DND-41 (cell line): ENCODE measurements around the gene ANO2.

Experiments
- ATAC-seq: fragments of 200-7000 bp; cut with Tn5 transposase; 3 replicates; pipeline ENCODE4 v1.9.1; 2021; ENCODE audit warnings: low read depth; ENCODE audit not compliant: insufficient read depth
- DNase-seq: peaks from one replicate; pipeline ENCODE4 v3.0.0-alpha.2; 2020
- H2AFZ ChIP-seq: 2 replicates; pipeline ENCODE4 v1.6.0; 2012; ENCODE audit warnings: low read depth, low read length
- H3K27ac ChIP-seq: 2 replicates; pipeline ENCODE4 v1.5.1; 2012; ENCODE audit warnings: low read length, inconsistent platforms
- H3K27me3 ChIP-seq: fragments of 200-600 bp; sonication (generic); 2 replicates; pipeline ENCODE4 v1.6.0; 2012; ENCODE audit warnings: low read length, mild to moderate bottlenecking, inconsistent platforms; ENCODE audit not compliant: insufficient read depth, poor library complexity
- H3K36me3 ChIP-seq: 2 replicates; pipeline ENCODE4 v1.5.1; 2012; ENCODE audit warnings: low read length, inconsistent platforms; ENCODE audit not compliant: insufficient read depth
- H3K4me1 ChIP-seq: 2 replicates; pipeline ENCODE4 v1.5.1; 2012; ENCODE audit warnings: mild to moderate bottlenecking, low read length; ENCODE audit not compliant: insufficient read depth
- H3K4me2 ChIP-seq: 2 replicates; pipeline ENCODE4 v1.6.0; 2012; ENCODE audit warnings: mild to moderate bottlenecking, moderate library complexity, low read length, inconsistent platforms; ENCODE audit not compliant: insufficient read depth
- H3K4me3 ChIP-seq, 2 experiments: fragments of 200-600 bp in 1 of 2; shearing (Covaris generic) in 1 of 2; 2 replicates each; pipeline ENCODE4 v1.5.1; 2012 to 2016; ENCODE audit warnings: inconsistent platforms in 2 of 2, low read length in 2 of 2, mild to moderate bottlenecking in 2 of 2, low read depth in 1 of 2, moderate library complexity in 1 of 2
- H3K79me2 ChIP-seq: 2 replicates; pipeline ENCODE4 v1.6.0; 2012; ENCODE audit warnings: low read length, inconsistent platforms; ENCODE audit not compliant: insufficient read depth
- H3K9ac ChIP-seq: 2 replicates; pipeline ENCODE4 v1.6.0; 2012; ENCODE audit warnings: low read depth, mild to moderate bottlenecking, inconsistent platforms, low read length, moderate library complexity
- H3K9me3 ChIP-seq: 2 replicates; pipeline ENCODE4 v1.5.1; 2012; ENCODE audit warnings: low read length, moderate library complexity, mild to moderate bottlenecking, inconsistent platforms; ENCODE audit not compliant: insufficient read depth, severe bottlenecking
- H4K20me1 ChIP-seq: 2 replicates; pipeline ENCODE4 v1.6.0; 2012; ENCODE audit warnings: low read length; ENCODE audit not compliant: insufficient read depth
- EZH2 ChIP-seq: IDR thresholded peaks from 3 replicates; pipeline ENCODE4 v1.6.1; 2012; ENCODE audit warnings: borderline replicate concordance, low read depth, mild to moderate bottlenecking, moderate library complexity, low read length, inconsistent platforms; ENCODE audit not compliant: severe bottlenecking
- TF ChIP-seq, protein P1 (sequence below): IDR thresholded peaks from 2 replicates; pipeline ENCODE4 v1.5.1; 2012; ENCODE audit warnings: borderline replicate concordance, low read length, moderate library complexity, mild to moderate bottlenecking; ENCODE audit not compliant: poor library complexity, severe bottlenecking; ENCODE audit errors: extremely low read depth

ANO2 gene

DNA sequence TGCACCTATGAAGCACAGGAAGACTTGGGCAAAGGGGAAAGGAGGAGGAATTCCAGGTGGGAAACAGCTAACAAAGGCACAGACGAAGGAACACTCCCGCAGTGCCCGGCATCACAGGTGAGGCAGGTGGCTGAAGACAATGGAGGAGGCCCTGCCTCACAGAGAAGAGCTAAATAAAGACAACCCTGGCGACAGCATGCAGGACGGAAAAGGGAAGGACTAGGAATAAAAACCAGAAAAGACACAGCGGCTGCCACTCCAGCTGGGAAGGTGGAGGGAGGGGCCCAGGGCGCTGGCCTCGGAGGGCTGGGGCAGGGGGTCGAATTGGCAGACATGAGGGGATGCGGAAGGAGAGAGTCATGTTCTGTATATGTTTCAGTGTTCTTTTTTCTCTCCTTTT, 43.0 kb upstream of the ANO2 start:
- Histone ChIP-seq H3K79me2 (no peaks in the 10 kb centered on the region), H3K36me3 (no peaks in the 10 kb centered on the region), H3K4me1 (no peaks in the 10 kb centered on the region; the same call in 1 of the 2 replicates), H2AFZ (no peak overlapping the region), H3K9me3 (no peaks in the 10 kb centered on the region), H4K20me1 (no peaks in the 10 kb centered on the region; the same call in 1 of the 2 replicates), H3K9ac (no peak overlapping the region), H3K4me2 (no peak overlapping the region), H3K4me3 (no peak overlapping the region), H3K27me3 (peaks cover 4% of the 10 kb centered on the region), H3K27ac (no peak overlapping the region)
- ATAC-seq (no peak), DNase-seq (no peak)
- no peak for TF ChIP-seq EZH2

DNA sequence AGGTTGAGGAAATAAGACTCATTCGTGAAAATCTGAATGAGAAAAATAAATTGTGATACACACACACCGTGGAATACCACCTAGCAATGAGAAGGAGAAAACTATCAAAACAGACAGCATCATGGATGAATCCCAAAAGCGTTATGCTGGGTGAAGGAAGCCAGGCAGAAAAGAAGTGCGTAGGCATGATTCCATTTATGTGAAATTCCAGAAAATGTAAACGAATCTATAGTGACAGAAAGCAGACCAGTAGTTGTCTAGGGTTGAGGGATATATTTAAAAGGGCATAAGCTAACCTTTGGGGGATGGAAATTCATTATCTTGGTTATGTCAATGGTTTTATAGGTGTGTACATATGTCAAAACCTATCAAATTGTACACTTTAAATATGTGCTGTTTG, 42.5 kb upstream of the ANO2 start:
- no peak for ATAC-seq
- no peaks in the 10 kb centered on the region for H3K36me3 ChIP-seq
- no peak overlapping the region for H3K4me2 ChIP-seq
- H4K20me1 ChIP-seq = no peaks in the 10 kb centered on the region; the same call in 1 of the 2 replicates
- H3K27me3 ChIP-seq = peaks cover 4% of the 10 kb centered on the region
- TF ChIP-seq, protein P1, sequence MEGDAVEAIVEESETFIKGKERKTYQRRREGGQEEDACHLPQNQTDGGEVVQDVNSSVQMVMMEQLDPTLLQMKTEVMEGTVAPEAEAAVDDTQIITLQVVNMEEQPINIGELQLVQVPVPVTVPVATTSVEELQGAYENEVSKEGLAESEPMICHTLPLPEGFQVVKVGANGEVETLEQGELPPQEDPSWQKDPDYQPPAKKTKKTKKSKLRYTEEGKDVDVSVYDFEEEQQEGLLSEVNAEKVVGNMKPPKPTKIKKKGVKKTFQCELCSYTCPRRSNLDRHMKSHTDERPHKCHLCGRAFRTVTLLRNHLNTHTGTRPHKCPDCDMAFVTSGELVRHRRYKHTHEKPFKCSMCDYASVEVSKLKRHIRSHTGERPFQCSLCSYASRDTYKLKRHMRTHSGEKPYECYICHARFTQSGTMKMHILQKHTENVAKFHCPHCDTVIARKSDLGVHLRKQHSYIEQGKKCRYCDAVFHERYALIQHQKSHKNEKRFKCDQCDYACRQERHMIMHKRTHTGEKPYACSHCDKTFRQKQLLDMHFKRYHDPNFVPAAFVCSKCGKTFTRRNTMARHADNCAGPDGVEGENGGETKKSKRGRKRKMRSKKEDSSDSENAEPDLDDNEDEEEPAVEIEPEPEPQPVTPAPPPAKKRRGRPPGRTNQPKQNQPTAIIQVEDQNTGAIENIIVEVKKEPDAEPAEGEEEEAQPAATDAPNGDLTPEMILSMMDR = no peak
- no peak for TF ChIP-seq EZH2
- no peak overlapping the region for H3K27ac ChIP-seq
- H3K9ac ChIP-seq = no peak overlapping the region
- no peaks in the 10 kb centered on the region for H3K9me3 ChIP-seq
- H3K4me1 ChIP-seq = no peaks in the 10 kb centered on the region; the same call in 1 of the 2 replicates
- H3K4me3 ChIP-seq = no peak overlapping the region
- no peak overlapping the region for H2AFZ ChIP-seq
- DNase-seq = no peak
- no peaks in the 10 kb centered on the region for H3K79me2 ChIP-seq

DNA sequence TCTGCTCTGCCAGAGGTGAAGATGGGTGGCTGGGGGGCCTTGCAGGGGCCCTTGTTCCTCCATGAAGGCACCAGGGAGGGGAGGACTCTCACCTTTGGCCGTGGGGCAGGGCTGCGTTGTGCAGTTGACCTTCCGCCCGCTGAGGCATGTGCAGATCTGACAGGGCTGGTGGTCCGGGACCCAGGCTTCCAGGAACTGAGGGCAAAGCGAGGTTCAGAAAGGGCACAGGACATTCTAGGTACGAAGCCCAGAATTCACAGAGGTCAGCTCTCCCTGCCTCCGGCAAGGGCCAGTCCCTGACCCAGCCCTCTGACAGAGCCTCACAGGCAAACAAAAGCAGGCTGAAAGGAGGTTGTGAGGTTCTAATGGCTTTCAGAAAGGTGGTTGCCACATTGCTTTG, 40.4 kb upstream of the ANO2 start:
- DNase-seq (no peak), ATAC-seq (no peak)
- Histone ChIP-seq H3K36me3 (no peaks in the 10 kb centered on the region), H3K79me2 (no peaks in the 10 kb centered on the region), H3K27me3 (peaks cover 2% of the 10 kb centered on the region), H3K4me1 (no peaks in the 10 kb centered on the region; the same call in 1 of the 2 replicates), H3K27ac (no peak overlapping the region), H4K20me1 (peaks cover 3% of the 10 kb centered on the region; the same call in 1 of the 2 replicates), H3K4me3 (no peak overlapping the region), H3K9me3 (no peaks in the 10 kb centered on the region), H3K9ac (no peak overlapping the region), H3K4me2 (no peak overlapping the region), H2AFZ (no peak overlapping the region)
- TF ChIP-seq, protein P1 = no peak
- TF ChIP-seq EZH2 = no peak

DNA sequence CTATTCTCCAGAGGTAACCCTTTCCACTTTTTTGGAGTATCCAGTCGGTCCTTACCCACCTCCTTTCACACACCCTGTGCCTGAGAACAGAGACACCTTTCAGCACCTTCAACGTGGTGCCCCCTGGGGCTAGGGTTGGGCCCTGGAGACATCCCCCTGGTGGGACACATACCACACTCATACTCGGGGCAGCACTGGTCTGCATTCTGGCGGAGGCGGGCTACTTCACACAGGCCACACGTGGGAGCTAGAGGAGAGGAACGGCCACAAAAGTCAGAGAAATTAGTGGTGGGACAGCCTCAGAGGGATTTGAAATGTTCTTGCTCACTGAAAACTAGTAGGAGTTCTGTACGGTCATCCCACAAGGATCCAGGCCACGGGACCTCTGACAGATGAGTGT, 39.8 kb upstream of the ANO2 start:
- ATAC-seq (no peak), DNase-seq (no peak)
- Histone ChIP-seq H3K79me2 (no peaks in the 10 kb centered on the region), H3K36me3 (no peaks in the 10 kb centered on the region), H2AFZ (no peak overlapping the region), H3K4me2 (no peak overlapping the region), H3K27me3 (peaks cover 2% of the 10 kb centered on the region), H3K9ac (no peak overlapping the region), H3K4me3 (no peak overlapping the region), H3K4me1 (no peaks in the 10 kb centered on the region; the same call in 1 of the 2 replicates), H4K20me1 (peaks cover 3% of the 10 kb centered on the region; the same call in 1 of the 2 replicates), H3K9me3 (no peaks in the 10 kb centered on the region), H3K27ac (no peak overlapping the region)
- TF ChIP-seq, protein P1 = no peak
- TF ChIP-seq EZH2 = no peak
